MM.1S (cell line): ENCODE results near the gene ZNF609.

Experiments
- DNase-seq: peaks from one replicate; pipeline ENCODE4 v3.0.0-alpha.2; 2015
- H2AFZ ChIP-seq: fragments of 300-600 bp; sonication (generic); 2 replicates; pipeline ENCODE4 v1.6.0; 2016; ENCODE audit warnings: antibody characterized with exemption, low read length
- H3F3A ChIP-seq: fragments of 300-600 bp; sonication (generic); 2 replicates; pipeline ENCODE4 v1.6.1; 2016; ENCODE audit warnings: mild to moderate bottlenecking, antibody characterized with exemption, low read length, moderate library complexity, mixed read lengths; ENCODE audit not compliant: insufficient read depth
- H3K27ac ChIP-seq: fragments of 300-600 bp; sonication (generic); 2 replicates; pipeline ENCODE4 v1.5.1; 2016; ENCODE audit warnings: mild to moderate bottlenecking, low read length
- H3K27me3 ChIP-seq: fragments of 300-600 bp; sonication (generic); replicated peaks from 2 replicates; pipeline ENCODE4 v1.6.0; 2016; ENCODE audit warnings: low read length; ENCODE audit not compliant: insufficient read depth
- H3K36me3 ChIP-seq: fragments of 300-600 bp; sonication (generic); replicated peaks from 2 replicates; pipeline ENCODE4 v1.6.1; 2016; ENCODE audit warnings: mild to moderate bottlenecking, low read length, mixed read lengths; ENCODE audit not compliant: insufficient read depth
- H3K4me1 ChIP-seq: fragments of 300-600 bp; sonication (generic); 2 replicates; pipeline ENCODE4 v1.6.1; 2016; ENCODE audit warnings: low read length, mixed read lengths
- H3K4me2 ChIP-seq: fragments of 300-600 bp; sonication (generic); 2 replicates; pipeline ENCODE4 v1.6.0; 2016; ENCODE audit warnings: low read depth, low read length
- H3K4me3 ChIP-seq: fragments of 300-600 bp; sonication (generic); 2 replicates; pipeline ENCODE4 v1.5.1; 2016; ENCODE audit warnings: low read length, mixed read lengths
- H3K79me2 ChIP-seq: fragments of 300-600 bp; sonication (generic); 2 replicates; pipeline ENCODE4 v1.6.1; 2016; ENCODE audit warnings: mixed run types, low read length, mixed read lengths
- H3K9ac ChIP-seq: fragments of 300-600 bp; sonication (generic); 2 replicates; pipeline ENCODE4 v1.6.1; 2016; ENCODE audit warnings: low read length, mixed read lengths
- H3K9me2 ChIP-seq: fragments of 300-600 bp; sonication (generic); replicated peaks from 2 replicates; pipeline ENCODE4 v1.6.1; 2016; ENCODE audit warnings: mild to moderate bottlenecking, low read length, mixed read lengths; ENCODE audit not compliant: insufficient read depth
- H3K9me3 ChIP-seq: fragments of 300-600 bp; sonication (generic); replicated peaks from 2 replicates; pipeline ENCODE4 v1.6.1; 2016; ENCODE audit warnings: mild to moderate bottlenecking, low read length, mixed read lengths; ENCODE audit not compliant: insufficient read depth
- H4K20me1 ChIP-seq: fragments of 300-600 bp; sonication (generic); 2 replicates; pipeline ENCODE4 v1.6.1; 2016; ENCODE audit warnings: mild to moderate bottlenecking, low read length, moderate library complexity, mixed read lengths; ENCODE audit not compliant: insufficient read depth
- CTCF ChIP-seq: fragments of 300-600 bp; sonication (generic); IDR thresholded peaks from 2 replicates; pipeline ENCODE4 v1.5.1; 2016; ENCODE audit warnings: antibody characterized with exemption, low read length, mixed read lengths
- EZH2 ChIP-seq: fragments of 300-600 bp; sonication (generic); optimal IDR thresholded peaks from 2 replicates; pipeline ENCODE3; 2017; ENCODE audit warnings: low read depth, mild to moderate bottlenecking, antibody characterized with exemption, low read length, mixed read lengths
- EZH2phosphoT487 ChIP-seq: fragments of 300-600 bp; sonication (generic); IDR thresholded peaks from 2 replicates; pipeline ENCODE4 v1.6.1; 2018; ENCODE audit warnings: antibody characterized with exemption, low read length

ZNF609 gene

GRCh38 chr15:64460206-64460723, at the start of gene ZNF609:
Gene ZNF609 (plus strand): TSS chr15:64460578. CDS start chr15:64499420, 38,842 bp downstream.
- Histone ChIP-seq H3K27ac (peak within 1 kb of the TSS; percentile 34; the same call in 1 of the 2 replicates), H3F3A (peaks cover 19% of the 10 kb centered on the region), H3K4me1 (peaks cover 33% of the 10 kb centered on the region), H3K9me2 (no peaks in the 10 kb centered on the region), H4K20me1 (no peaks in the 10 kb centered on the region), H3K79me2 (peaks cover 35% of the 10 kb centered on the region), H3K4me2 (peak within 1 kb of the TSS; percentile 94), H2AFZ (peak within 1 kb of the TSS; percentile 85), H3K9ac (peak within 1 kb of the TSS; percentile 61), H3K36me3 (no peaks in the 10 kb centered on the region), H3K27me3 (no peaks in the 10 kb centered on the region), H3K9me3 (no peaks in the 10 kb centered on the region), H3K4me3 (peak within 1 kb of the TSS; percentile 81)
- DNase-seq = peak; percentile 89
- TF ChIP-seq CTCF = no peak
- no peak for TF ChIP-seq EZH2
- TF ChIP-seq EZH2phosphoT487 = no peak

GRCh38 chr15:64412216-64412615, 48.2 kb upstream of the ZNF609 start:
- H3K36me3 ChIP-seq = 0 out of 2 replicates have a peak, but pooled peaks cover 3% of the 10 kb centered on the region
- H3F3A ChIP-seq = no peaks in the 10 kb centered on the region
- no peak overlapping the region for H3K27ac ChIP-seq
- no peak overlapping the region for H2AFZ ChIP-seq
- H3K79me2 ChIP-seq = no peaks in the 10 kb centered on the region
- no peak overlapping the region for H3K4me2 ChIP-seq
- TF ChIP-seq CTCF (no peak), EZH2phosphoT487 (no peak), EZH2 (no peak)
- no peaks in the 10 kb centered on the region for H3K4me1 ChIP-seq
- DNase-seq = no peak
- H3K9ac ChIP-seq = no peak overlapping the region
- no peak overlapping the region for H3K4me3 ChIP-seq
- no peaks in the 10 kb centered on the region for H4K20me1 ChIP-seq
- no peaks in the 10 kb centered on the region for H3K27me3 ChIP-seq
- H3K9me3 ChIP-seq = no peaks in the 10 kb centered on the region
- no peaks in the 10 kb centered on the region for H3K9me2 ChIP-seq

- no peaks in the 10 kb centered on the region for H3K36me3 ChIP-seq
- no peak for DNase-seq
- H3K27ac ChIP-seq = no peak overlapping the region
- no peaks in the 10 kb centered on the region for H3K9me3 ChIP-seq
- no peaks in the 10 kb centered on the region for H3F3A ChIP-seq
- H3K9me2 ChIP-seq = no peaks in the 10 kb centered on the region
- H3K4me2 ChIP-seq = no peak overlapping the region
- H3K79me2 ChIP-seq = no peaks in the 10 kb centered on the region
- no peaks in the 10 kb centered on the region for H4K20me1 ChIP-seq
- H3K4me1 ChIP-seq = no peaks in the 10 kb centered on the region
- H3K9ac ChIP-seq = no peak overlapping the region
- no peak overlapping the region for H3K4me3 ChIP-seq
- no peak for TF ChIP-seq CTCF
- no peaks in the 10 kb centered on the region for H3K27me3 ChIP-seq
- no peak overlapping the region for H2AFZ ChIP-seq
Observed at GRCh38 chr15:64422697-64423096, 37.7 kb upstream of the ZNF609 start.
